ENCODE results near the gene SYT17.

The SYT17 gene

GRCh38 chr16:19308392-19308791 is 140.4 kb downstream of the SYT17 start:
- DNase-seq: no peak

GRCh38 chr16:19309178-19309577 is 141.1 kb downstream of the SYT17 start:
- no peak for DNase-seq

- DNase-seq: no peak
Observed at GRCh38 chr16:19314718-19315425, 146.8 kb downstream of the SYT17 start.

GRCh38 chr16:19315889-19316433 is 147.9 kb downstream of the SYT17 start:
- DNase-seq: no peak

- DNase-seq: no peak
Observed at GRCh38 chr16:19316846-19317245, 148.8 kb downstream of the SYT17 start.

Data from SHP77 treated with DMSO at 0.1 percent for 48 hours (cell line).